Activated CD4-positive, alpha-beta memory T cell treated with anti-CD3 and anti-CD28 coated beads, Interleukin-2, amount 10 ng/mL, durations not matched to agents 7 days and 5 days (primary cell): ENCODE measurements around the gene FAIM2. TPM values are rescaled to one million over a fixed set of nuclear protein-coding genes. Genes with fewer than 3 reads are reported as not detected.

ENCODE experiments used
- CTCF ChIA-PET: fragments of 350-600 bp; sonication (Branson Sonifier 250); formaldehyde crosslinking; loops from one replicate; lab custom pipeline; 2021; ENCODE audit warnings: antibody characterized with exemption, inconsistent platforms; lab: Charles Lee
- POLR2A ChIA-PET: fragments of 350-600 bp; sonication (Branson Sonifier 250); formaldehyde crosslinking; loops from one replicate; lab custom pipeline; 2021; ENCODE audit warnings: antibody characterized with exemption; lab: Charles Lee
- DNase-seq: peaks from one replicate; pipeline ENCODE4 v3.0.0-alpha.2; 2020
- H3K27ac Mint-ChIP-seq: one replicate; pipeline ENCODE4 v1.8.0; 2021; ENCODE audit warnings: mild to moderate bottlenecking, mixed read lengths
- H3K27me3 Mint-ChIP-seq: one replicate; pipeline ENCODE4 v1.8.0; 2021; ENCODE audit warnings: mixed read lengths
- H3K36me3 Mint-ChIP-seq: one replicate; pipeline ENCODE4 v1.8.0; 2021; ENCODE audit warnings: low read depth, mixed read lengths
- H3K4me1 Mint-ChIP-seq: one replicate; pipeline ENCODE4 v1.8.0; 2021; ENCODE audit warnings: mixed read lengths
- H3K4me3 Mint-ChIP-seq: one replicate; pipeline ENCODE4 v1.8.0; 2021; ENCODE audit warnings: mild to moderate bottlenecking, mixed read lengths
- H3K9me3 Mint-ChIP-seq: one replicate; pipeline ENCODE4 v1.8.0; 2021; ENCODE audit warnings: mixed read lengths
- total RNA-seq, 2 experiments: library from RNA; stranded (reverse); gene quantifications; one replicate each; pipeline ENCODE4 v1.2.3, GENCODE V29; 2021

FAIM2 gene
- total RNA-seq: under 1 TPM; 0.78 to 0.95 TPM

GRCh38 chr12:49903700-49904423, at the start of gene FAIM2:
TSS of gene FAIM2 (minus strand) at chr12:49903900. CDS start at chr12:49903792, 108 bp downstream.
- Mint-ChIP-seq H3K36me3 (no peaks in the 10 kb centered on the region), H3K27me3 (peaks cover 15% of the 10 kb centered on the region), H3K9me3 (no peaks in the 10 kb centered on the region), H3K27ac (no peak within 1 kb of the TSS), H3K4me3 (peak within 1 kb of the TSS; percentile 72), H3K4me1 (peaks cover 20% of the 10 kb centered on the region)
- DNase-seq: peak; percentile 65
- POLR2A ChIA-PET: interaction anchor here (1.0 kb wide), 1 partner anchor 162 kb away, joined by 3 read pairs; the partner anchor contains the start of gene TMBIM6
- CTCF ChIA-PET: interaction anchor here (1.0 to 1.3 kb wide), 2 partner anchors 41 to 390 kb away, joined by 3 to 5 read pairs; no protein-coding TSS in a partner anchor

- no peak overlapping the region for H3K27ac Mint-ChIP-seq
- POLR2A ChIA-PET: no interaction called here
- no peaks in the 10 kb centered on the region for H3K36me3 Mint-ChIP-seq
- CTCF ChIA-PET: interaction anchor here (0.8 to 1.0 kb wide), 2 partner anchors 14 to 23 kb away, joined by 3 to 4 read pairs; no protein-coding TSS in a partner anchor
- peaks cover 51% of the 10 kb centered on the region for H3K27me3 Mint-ChIP-seq
- H3K4me1 Mint-ChIP-seq: no peaks in the 10 kb centered on the region
- DNase-seq: no peak
- no peaks in the 10 kb centered on the region for H3K9me3 Mint-ChIP-seq
- H3K4me3 Mint-ChIP-seq: no peak overlapping the region
Observed at GRCh38 chr12:49953151-49953550, 49.5 kb upstream of the FAIM2 start.

- Mint-ChIP-seq H3K27me3 (peaks cover 44% of the 10 kb centered on the region), H3K4me3 (no peak overlapping the region), H3K4me1 (no peaks in the 10 kb centered on the region), H3K27ac (no peak overlapping the region), H3K9me3 (no peaks in the 10 kb centered on the region), H3K36me3 (no peaks in the 10 kb centered on the region)
- CTCF ChIA-PET: interaction anchor here (0.8 to 1.0 kb wide), 2 partner anchors 14 to 22 kb away, joined by 3 to 4 read pairs; no protein-coding TSS in a partner anchor
- POLR2A ChIA-PET: no interaction called here
- DNase-seq: no peak
Observed at GRCh38 chr12:49952391-49953055, 48.8 kb upstream of the FAIM2 start.

- no peak for DNase-seq
- peaks cover 35% of the 10 kb centered on the region for H3K27me3 Mint-ChIP-seq
- no peaks in the 10 kb centered on the region for H3K36me3 Mint-ChIP-seq
- H3K27ac Mint-ChIP-seq: no peak overlapping the region
- POLR2A ChIA-PET: no interaction called here
- CTCF ChIA-PET: no interaction called here
- no peak overlapping the region for H3K4me3 Mint-ChIP-seq
- H3K9me3 Mint-ChIP-seq: no peaks in the 10 kb centered on the region
- peaks cover under 1% of the 10 kb centered on the region for H3K4me1 Mint-ChIP-seq
Observed at GRCh38 chr12:49951411-49952240, 47.9 kb upstream of the FAIM2 start.

GRCh38 chr12:49950273-49951251, 46.9 kb upstream of the FAIM2 start, which contains the start of gene AQP2:
TSS of gene AQP2 (plus strand) at chr12:49950737. CDS start at chr12:49950831, 94 bp downstream.
- Mint-ChIP-seq H3K27me3 (peaks cover 25% of the 10 kb centered on the region), H3K9me3 (no peaks in the 10 kb centered on the region), H3K27ac (no peak within 1 kb of the TSS), H3K4me3 (no peak within 1 kb of the TSS), H3K4me1 (peaks cover 11% of the 10 kb centered on the region), H3K36me3 (no peaks in the 10 kb centered on the region)
- DNase-seq: no peak
- POLR2A ChIA-PET: no interaction called here
- CTCF ChIA-PET: interaction anchor here (1.9 kb wide), 1 partner anchor 17 kb away, joined by 14 read pairs; no protein-coding TSS in a partner anchor

GRCh38 chr12:49949866-49950265, 46.2 kb upstream of the FAIM2 start:
- Mint-ChIP-seq H3K36me3 (no peaks in the 10 kb centered on the region), H3K27me3 (peaks cover 23% of the 10 kb centered on the region), H3K27ac (no peak overlapping the region), H3K4me1 (peaks cover 18% of the 10 kb centered on the region), H3K4me3 (no peak overlapping the region), H3K9me3 (no peaks in the 10 kb centered on the region)
- CTCF ChIA-PET: interaction anchor here (1.9 kb wide), 1 partner anchor 17 kb away, joined by 14 read pairs; no protein-coding TSS in a partner anchor
- DNase-seq: no peak
- POLR2A ChIA-PET: no interaction called here

- Mint-ChIP-seq H3K4me3 (no peak overlapping the region), H3K27ac (no peak overlapping the region), H3K36me3 (no peaks in the 10 kb centered on the region), H3K9me3 (no peaks in the 10 kb centered on the region), H3K27me3 (peaks cover 16% of the 10 kb centered on the region), H3K4me1 (peaks cover 25% of the 10 kb centered on the region)
- DNase-seq: no peak
- POLR2A ChIA-PET: no interaction called here
- CTCF ChIA-PET: interaction anchor here (1.9 to 4.5 kb wide), 2 partner anchors 18 kb away, joined by 14 to 86 read pairs; no protein-coding TSS in a partner anchor
Observed at GRCh38 chr12:49948866-49949845, 45.5 kb upstream of the FAIM2 start.

- no peak for DNase-seq
- H3K36me3 Mint-ChIP-seq: no peaks in the 10 kb centered on the region
- H3K27ac Mint-ChIP-seq: no peak overlapping the region
- no peaks in the 10 kb centered on the region for H3K9me3 Mint-ChIP-seq
- H3K4me3 Mint-ChIP-seq: no peak overlapping the region
- ChIA-PET CTCF (interaction anchor here (1.1 to 4.5 kb wide), 2 partner anchors 19 to 107 kb away, joined by 4 to 86 read pairs; no protein-coding TSS in a partner anchor), POLR2A (no interaction called here)
- peaks cover 8% of the 10 kb centered on the region for H3K27me3 Mint-ChIP-seq
- H3K4me1 Mint-ChIP-seq: peaks cover 39% of the 10 kb centered on the region
Observed at GRCh38 chr12:49947593-49948226, 44.0 kb upstream of the FAIM2 start.

- POLR2A ChIA-PET: interaction anchor here (0.9 to 1.9 kb wide), 8 partner anchors 9 to 416 kb away, joined by 3 to 11 read pairs (median 4); partner anchors contain the start of gene BCDIN3D
- no peaks in the 10 kb centered on the region for H3K36me3 Mint-ChIP-seq
- H3K27ac Mint-ChIP-seq: no peak overlapping the region
Observed at GRCh38 chr12:49946497-49946896, 42.8 kb upstream of the FAIM2 start.

GRCh38 chr12:49946086-49946485, 42.4 kb upstream of the FAIM2 start:
- ChIA-PET POLR2A (interaction anchor here (0.9 to 1.9 kb wide), 13 partner anchors 9 to 275 kb away, joined by 3 to 11 read pairs (median 4); partner anchors contain the start of genes BCDIN3D, RACGAP1 and SMARCD1), CTCF (interaction anchor here (0.6 to 4.5 kb wide), 50 partner anchors 9 to 1632 kb away, joined by 3 to 86 read pairs (median 4); partner anchors contain the start of genes BCDIN3D, COX14, FAIM2 and RACGAP1)
- no peak overlapping the region for H3K4me3 Mint-ChIP-seq
- H3K9me3 Mint-ChIP-seq: no peaks in the 10 kb centered on the region
- peak overlapping the region; percentile 90 for H3K27ac Mint-ChIP-seq
- no peak for DNase-seq
- H3K4me1 Mint-ChIP-seq: peaks cover 55% of the 10 kb centered on the region
- peaks cover 4% of the 10 kb centered on the region for H3K27me3 Mint-ChIP-seq
- H3K36me3 Mint-ChIP-seq: no peaks in the 10 kb centered on the region

More at GRCh38 chr12:49946497-49946896, 42.8 kb upstream of the FAIM2 start:
- Mint-ChIP-seq H3K9me3 (no peaks in the 10 kb centered on the region), H3K4me1 (peaks cover 51% of the 10 kb centered on the region), H3K4me3 (no peak overlapping the region), H3K27me3 (peaks cover 4% of the 10 kb centered on the region)
- DNase-seq: no peak
- CTCF ChIA-PET: interaction anchor here (0.6 to 4.5 kb wide), 26 partner anchors 9 to 1632 kb away, joined by 3 to 86 read pairs (median 6); partner anchors contain the start of genes BCDIN3D, COX14 and TMBIM6
